Stimulated activated memory B cell treated with anti-CD40 and anti-IgM and Interleukin-4, amounts not matched to agents 10 μg/mL and 1 μg/mL and 100 μg/mL, for 72 hours (primary cell): ENCODE results near the gene MRFAP1L1.
"Not testable (repeated sequence)": the region's sequence is repeated elsewhere in the genome, so short reads cannot be mapped to it uniquely, and the experiment has no call there.

Experiments used
- ATAC-seq: fragments of 150-1000 bp; cut with Tn5 transposase; 2 replicates; pipeline ENCODE4 v1.10.0; 2021
- H3K27ac Mint-ChIP-seq: one replicate; pipeline ENCODE4 v1.8.0; 2022; ENCODE audit warnings: mild to moderate bottlenecking, mixed read lengths
- H3K27me3 Mint-ChIP-seq: one replicate; pipeline ENCODE4 v1.8.0; 2022; ENCODE audit warnings: mixed read lengths
- H3K36me3 Mint-ChIP-seq: one replicate; pipeline ENCODE4 v1.8.0; 2022; ENCODE audit warnings: mixed read lengths
- H3K4me1 Mint-ChIP-seq: one replicate; pipeline ENCODE4 v1.8.0; 2022; ENCODE audit warnings: mixed read lengths
- H3K4me3 Mint-ChIP-seq: one replicate; pipeline ENCODE4 v1.8.0; 2022; ENCODE audit warnings: mild to moderate bottlenecking, moderate library complexity, mixed read lengths
- H3K9me3 Mint-ChIP-seq: one replicate; pipeline ENCODE4 v1.8.0; 2022; ENCODE audit warnings: mixed read lengths

MRFAP1L1 gene

GRCh38 chr4:6689506-6689960 lies 20.1 kb downstream of the MRFAP1L1 start:
- peaks cover 6% of the 10 kb centered on the region for H3K36me3 Mint-ChIP-seq
- no peaks in the 10 kb centered on the region for H3K9me3 Mint-ChIP-seq
- no peak overlapping the region for H3K27ac Mint-ChIP-seq
- peaks cover 18% of the 10 kb centered on the region for H3K4me1 Mint-ChIP-seq
- H3K27me3 Mint-ChIP-seq: peaks cover 44% of the 10 kb centered on the region
- no peak for ATAC-seq
- H3K4me3 Mint-ChIP-seq: no peak overlapping the region

- Mint-ChIP-seq H3K27me3 (peaks cover 44% of the 10 kb centered on the region), H3K9me3 (no peaks in the 10 kb centered on the region), H3K27ac (no peak overlapping the region), H3K36me3 (peaks cover 6% of the 10 kb centered on the region), H3K4me3 (no peak overlapping the region), H3K4me1 (peaks cover 18% of the 10 kb centered on the region)
- ATAC-seq: peak; percentile 86
Measured at GRCh38 chr4:6688879-6689505, 20.7 kb downstream of the MRFAP1L1 start.

GRCh38 chr4:6687947-6688878 lies 21.5 kb downstream of the MRFAP1L1 start:
- H3K27ac Mint-ChIP-seq: no peak overlapping the region
- H3K36me3 Mint-ChIP-seq: no peaks in the 10 kb centered on the region
- peaks cover 18% of the 10 kb centered on the region for H3K4me1 Mint-ChIP-seq
- ATAC-seq: no peak
- no peaks in the 10 kb centered on the region for H3K9me3 Mint-ChIP-seq
- H3K27me3 Mint-ChIP-seq: peaks cover 44% of the 10 kb centered on the region
- no peak overlapping the region for H3K4me3 Mint-ChIP-seq

GRCh38 chr4:6686104-6686787 lies 23.4 kb downstream of the MRFAP1L1 start:
- ATAC-seq: no peak
- H3K4me1 Mint-ChIP-seq: peaks cover 18% of the 10 kb centered on the region
- H3K9me3 Mint-ChIP-seq: no peaks in the 10 kb centered on the region
- H3K36me3 Mint-ChIP-seq: peaks cover 4% of the 10 kb centered on the region
- H3K27me3 Mint-ChIP-seq: peaks cover 43% of the 10 kb centered on the region
- no peak overlapping the region for H3K4me3 Mint-ChIP-seq
- H3K27ac Mint-ChIP-seq: no peak overlapping the region

GRCh38 chr4:6684656-6685055 lies 25.0 kb downstream of the MRFAP1L1 start:
- H3K27me3 Mint-ChIP-seq: peaks cover 28% of the 10 kb centered on the region
- H3K4me1 Mint-ChIP-seq: peaks cover 12% of the 10 kb centered on the region
- no peak for ATAC-seq
- H3K27ac Mint-ChIP-seq: no peak overlapping the region
- H3K9me3 Mint-ChIP-seq: peaks cover 4% of the 10 kb centered on the region
- H3K36me3 Mint-ChIP-seq: peaks cover 20% of the 10 kb centered on the region
- no peak overlapping the region for H3K4me3 Mint-ChIP-seq

GRCh38 chr4:6682862-6683590 lies 26.6 kb downstream of the MRFAP1L1 start:
- Mint-ChIP-seq H3K4me1 (no peaks in the 10 kb centered on the region), H3K27me3 (peaks cover 13% of the 10 kb centered on the region), H3K36me3 (peaks cover 33% of the 10 kb centered on the region), H3K9me3 (peaks cover 4% of the 10 kb centered on the region), H3K4me3 (no peak overlapping the region), H3K27ac (no peak overlapping the region)
- no peak for ATAC-seq

- H3K36me3 Mint-ChIP-seq: peaks cover 49% of the 10 kb centered on the region
- no peak overlapping the region for H3K4me3 Mint-ChIP-seq
- no peak overlapping the region for H3K27ac Mint-ChIP-seq
- peaks cover 4% of the 10 kb centered on the region for H3K9me3 Mint-ChIP-seq
- no peak for ATAC-seq
- peaks cover 15% of the 10 kb centered on the region for H3K4me1 Mint-ChIP-seq
- no peaks in the 10 kb centered on the region for H3K27me3 Mint-ChIP-seq
Measured at GRCh38 chr4:6681191-6681590, 28.5 kb downstream of the MRFAP1L1 start.

- peaks cover 22% of the 10 kb centered on the region for H3K4me1 Mint-ChIP-seq
- H3K36me3 Mint-ChIP-seq: peaks cover 56% of the 10 kb centered on the region
- no peak overlapping the region for H3K4me3 Mint-ChIP-seq
- no peak for ATAC-seq
- H3K9me3 Mint-ChIP-seq: peaks cover 4% of the 10 kb centered on the region
- H3K27ac Mint-ChIP-seq: no peak overlapping the region
- no peaks in the 10 kb centered on the region for H3K27me3 Mint-ChIP-seq
Measured at GRCh38 chr4:6680372-6681034, 29.2 kb downstream of the MRFAP1L1 start.

- H3K36me3 Mint-ChIP-seq: peaks cover 61% of the 10 kb centered on the region
- H3K27me3 Mint-ChIP-seq: no peaks in the 10 kb centered on the region
- H3K4me3 Mint-ChIP-seq: peak overlapping the region; percentile 39
- H3K27ac Mint-ChIP-seq: no peak overlapping the region
- H3K9me3 Mint-ChIP-seq: peaks cover 4% of the 10 kb centered on the region
- no peak for ATAC-seq
- H3K4me1 Mint-ChIP-seq: peaks cover 42% of the 10 kb centered on the region
Measured at GRCh38 chr4:6676722-6677558, 32.7 kb downstream of the MRFAP1L1 start.

- peaks cover 54% of the 10 kb centered on the region for H3K36me3 Mint-ChIP-seq
- H3K27me3 Mint-ChIP-seq: no peaks in the 10 kb centered on the region
- peak; percentile 24 for ATAC-seq
- H3K27ac Mint-ChIP-seq: peak overlapping the region; percentile 93
- peak overlapping the region; percentile 93 for H3K4me3 Mint-ChIP-seq
- H3K4me1 Mint-ChIP-seq: peaks cover 42% of the 10 kb centered on the region
- H3K9me3 Mint-ChIP-seq: no peaks in the 10 kb centered on the region
Measured at GRCh38 chr4:6674500-6675149, 35.0 kb downstream of the MRFAP1L1 start.

GRCh38 chr4:6673660-6674499 lies 35.8 kb downstream of the MRFAP1L1 start:
- H3K27me3 Mint-ChIP-seq: no peaks in the 10 kb centered on the region
- H3K4me3 Mint-ChIP-seq: peak overlapping the region; percentile 93
- H3K27ac Mint-ChIP-seq: peak overlapping the region; percentile 93
- ATAC-seq: peak; percentile 94
- peaks cover 42% of the 10 kb centered on the region for H3K4me1 Mint-ChIP-seq
- no peaks in the 10 kb centered on the region for H3K9me3 Mint-ChIP-seq
- H3K36me3 Mint-ChIP-seq: peaks cover 53% of the 10 kb centered on the region

- peaks cover 49% of the 10 kb centered on the region for H3K36me3 Mint-ChIP-seq
- H3K4me1 Mint-ChIP-seq: peaks cover 42% of the 10 kb centered on the region
Measured at GRCh38 chr4:6673191-6673659, 36.4 kb downstream of the MRFAP1L1 start.

More at GRCh38 chr4:6673191-6673659, 36.4 kb downstream of the MRFAP1L1 start:
- not testable (repeated sequence) for ATAC-seq, H3K27me3 Mint-ChIP-seq, H3K9me3 Mint-ChIP-seq
- H3K4me3 Mint-ChIP-seq: peak overlapping the region; percentile 93
- peak overlapping the region; percentile 93 for H3K27ac Mint-ChIP-seq
